HG02623 (cell line): ENCODE data around the gene LRMDA.
A peak's percentile ranks its signal among the peaks of the same experiment; 100 is the strongest.

Source experiments
- ATAC-seq: cut with Tn5 transposase; IDR thresholded peaks from one replicate; pipeline ENCODE4 v1.9.1; 2021; ENCODE audit warnings: moderate library complexity; ENCODE audit not compliant: unreplicated experiment

The LRMDA gene

GRCh38 chr10:76302961-76303630 lies 871.7 kb downstream of the LRMDA start:
- ATAC-seq, result no peak

- ATAC-seq, result no peak
Observed at GRCh38 chr10:76303682-76304316, 872.4 kb downstream of the LRMDA start.

- no peak for ATAC-seq
Observed at GRCh38 chr10:76305930-76306615, 874.6 kb downstream of the LRMDA start.

GRCh38 chr10:76306856-76307255 lies 875.4 kb downstream of the LRMDA start:
- ATAC-seq, result no peak

- no peak for ATAC-seq
Observed at GRCh38 chr10:76309070-76309469, 877.6 kb downstream of the LRMDA start.

GRCh38 chr10:76309741-76310587 lies 878.5 kb downstream of the LRMDA start:
- no peak for ATAC-seq

GRCh38 chr10:76310588-76311080 lies 879.2 kb downstream of the LRMDA start:
- no peak for ATAC-seq

GRCh38 chr10:76311752-76312636 lies 880.6 kb downstream of the LRMDA start:
- peak; percentile 61 for ATAC-seq

- ATAC-seq, result no peak
Observed at GRCh38 chr10:76315240-76315639, 883.8 kb downstream of the LRMDA start.

- no peak for ATAC-seq
Observed at GRCh38 chr10:76316234-76316633, 884.8 kb downstream of the LRMDA start.

GRCh38 chr10:76317078-76317477 lies 885.7 kb downstream of the LRMDA start:
- ATAC-seq, result no peak

- ATAC-seq, result no peak
Observed at GRCh38 chr10:76318211-76318610, 886.8 kb downstream of the LRMDA start.

- ATAC-seq, result no peak
Observed at GRCh38 chr10:76319661-76320060, 888.2 kb downstream of the LRMDA start.

- ATAC-seq, result no peak
Observed at GRCh38 chr10:76324283-76324682, 892.9 kb downstream of the LRMDA start.

GRCh38 chr10:76327441-76327840 lies 896.0 kb downstream of the LRMDA start:
- no peak for ATAC-seq

GRCh38 chr10:76328348-76328747 lies 896.9 kb downstream of the LRMDA start:
- no peak for ATAC-seq

- no peak for ATAC-seq
Observed at GRCh38 chr10:76329891-76330575, 898.6 kb downstream of the LRMDA start.

GRCh38 chr10:76331742-76332141 lies 900.3 kb downstream of the LRMDA start:
- no peak for ATAC-seq

- ATAC-seq, result no peak
Observed at GRCh38 chr10:76333326-76333725, 901.9 kb downstream of the LRMDA start.

- ATAC-seq, result no peak
Observed at GRCh38 chr10:76333796-76334195, 902.4 kb downstream of the LRMDA start.
